Ascending aorta (tissue), 2 donors: ENCODE measurements around the gene TMEM42. TPM values are rescaled to one million over a fixed set of nuclear protein-coding genes. Genes with fewer than 3 reads are reported as not detected.
"Not testable (repeated sequence)": the region's sequence is repeated elsewhere in the genome, so short reads cannot be mapped to it uniquely, and the experiment has no call there.

Source experiments
- DNase-seq, 2 donors: peaks; one replicate each; pipeline ENCODE4 v3.0.0-alpha.2; 2019; ENCODE audit warnings: low spot score in 2 of 2
- H3K27ac ChIP-seq, 2 donors: fragments of 200-600 bp; sonication (generic); one replicate each; pipeline ENCODE4 v1.5.1; 2016 to 2017; ENCODE audit warnings: mild to moderate bottlenecking in 1 of 2
- H3K27me3 ChIP-seq: fragments of 200-600 bp; sonication (generic); one replicate; pipeline ENCODE4 v1.5.1; 2017
- H3K36me3 ChIP-seq, 2 donors: fragments of 200-600 bp; sonication (generic); one replicate each; pipeline ENCODE4 v1.5.1; 2016
- H3K4me1 ChIP-seq, 2 donors: fragments of 200-600 bp; sonication (generic); one replicate each; pipeline ENCODE4 v1.5.1; 2016 to 2017; ENCODE audit warnings: mild to moderate bottlenecking in 1 of 2
- H3K4me3 ChIP-seq, 2 donors: fragments of 200-600 bp; sonication (generic); one replicate each; pipeline ENCODE4 v1.5.1; 2016 to 2017; ENCODE audit warnings: mild to moderate bottlenecking in 1 of 2
- H3K9me3 ChIP-seq, 2 donors: fragments of 200-600 bp; sonication (generic); one replicate each; pipeline ENCODE4 v1.5.1; 2016
- intact Hi-C: fragments of 100-400 bp; cut with DNase I; formaldehyde crosslinking; loops from one replicate; pipeline ENCODE4 v1.15.1; 2023
- total RNA-seq: library from RNA; depleted of rRNA; stranded (reverse); fragments of >200 nt; gene quantifications from one replicate; pipeline ENCODE4 v1.1.0, GENCODE V29; 2016
- TF ChIP-seq, protein P1 (sequence below), 3 experiments: fragments of 200-600 bp in 2 of 3; fragments of 450-650 bp in 1 of 3; sonication (generic) in 2 of 3; IDR thresholded peaks; one replicate each; pipeline ENCODE4 v1.5.1; 2016 to 2019; ENCODE audit warnings: antibody characterized with exemption in 3 of 3, mild to moderate bottlenecking in 1 of 3, moderate library complexity in 1 of 3

The TMEM42 gene
- total RNA-seq, result not detected

GRCh38 chr3:44861412-44862225, at the start of gene TMEM42:
TSS of gene TMEM42 (plus strand) at chr3:44861912. CDS start at chr3:44861925, 13 bp downstream.
- peak within 1 kb of the TSS; percentile 91 to 96 for H3K27ac ChIP-seq
- H3K27me3 ChIP-seq, result no peaks in the 10 kb centered on the region
- H3K9me3 ChIP-seq, result no peaks in the 10 kb centered on the region
- TF ChIP-seq, protein P1, sequence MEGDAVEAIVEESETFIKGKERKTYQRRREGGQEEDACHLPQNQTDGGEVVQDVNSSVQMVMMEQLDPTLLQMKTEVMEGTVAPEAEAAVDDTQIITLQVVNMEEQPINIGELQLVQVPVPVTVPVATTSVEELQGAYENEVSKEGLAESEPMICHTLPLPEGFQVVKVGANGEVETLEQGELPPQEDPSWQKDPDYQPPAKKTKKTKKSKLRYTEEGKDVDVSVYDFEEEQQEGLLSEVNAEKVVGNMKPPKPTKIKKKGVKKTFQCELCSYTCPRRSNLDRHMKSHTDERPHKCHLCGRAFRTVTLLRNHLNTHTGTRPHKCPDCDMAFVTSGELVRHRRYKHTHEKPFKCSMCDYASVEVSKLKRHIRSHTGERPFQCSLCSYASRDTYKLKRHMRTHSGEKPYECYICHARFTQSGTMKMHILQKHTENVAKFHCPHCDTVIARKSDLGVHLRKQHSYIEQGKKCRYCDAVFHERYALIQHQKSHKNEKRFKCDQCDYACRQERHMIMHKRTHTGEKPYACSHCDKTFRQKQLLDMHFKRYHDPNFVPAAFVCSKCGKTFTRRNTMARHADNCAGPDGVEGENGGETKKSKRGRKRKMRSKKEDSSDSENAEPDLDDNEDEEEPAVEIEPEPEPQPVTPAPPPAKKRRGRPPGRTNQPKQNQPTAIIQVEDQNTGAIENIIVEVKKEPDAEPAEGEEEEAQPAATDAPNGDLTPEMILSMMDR (IDR thresholded peaks at IDR 0.05), result peak in 2 of 3 experiments; percentile 4 to 40
- peaks cover 0 to 11% of the 10 kb centered on the region in 2 donors for H3K4me1 ChIP-seq
- peaks cover 0 to under 1% of the 10 kb centered on the region in 2 donors for H3K36me3 ChIP-seq
- peak; percentile 55 to 95 for DNase-seq
- H3K4me3 ChIP-seq, result peak within 1 kb of the TSS; percentile 67 to 89
- intact Hi-C loops, result loop anchor here (1.0 to 10.0 kb wide), 5 partner anchors 100 to 803 kb away; partner anchors contain the start of genes EXOSC7, KIAA1143, KIF15 and TCAIM

DNA sequence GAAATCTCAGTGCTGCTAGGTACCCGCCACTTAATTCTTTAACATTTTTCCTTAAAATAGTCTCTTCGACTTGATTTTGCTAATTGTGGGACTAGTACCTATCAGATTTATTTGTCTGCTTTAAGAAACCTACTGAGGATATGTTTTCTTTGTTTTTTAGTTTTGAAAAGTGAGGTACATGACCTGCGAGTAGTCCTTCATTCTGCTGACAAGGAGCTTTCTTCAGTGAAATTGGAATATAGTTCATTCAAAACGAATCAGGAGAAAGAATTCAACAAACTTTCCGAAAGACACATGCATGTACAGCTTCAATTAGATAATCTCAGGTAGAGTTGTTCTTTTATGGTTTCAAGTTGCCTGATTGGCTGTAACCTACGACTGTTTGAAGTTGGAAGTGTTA, 47.0 kb upstream of the TMEM42 start:
- Histone ChIP-seq H3K9me3 (no peaks in the 10 kb centered on the region), H3K27me3 (no peaks in the 10 kb centered on the region), H3K4me3 (no peak overlapping the region), H3K36me3 (no peaks in the 10 kb centered on the region), H3K27ac (no peak overlapping the region), H3K4me1 (no peaks in the 10 kb centered on the region)
- no peak for DNase-seq
- intact Hi-C loops, result no loop called here
- TF ChIP-seq, protein P1 (IDR thresholded peaks at IDR 0.05), result no peak

DNA sequence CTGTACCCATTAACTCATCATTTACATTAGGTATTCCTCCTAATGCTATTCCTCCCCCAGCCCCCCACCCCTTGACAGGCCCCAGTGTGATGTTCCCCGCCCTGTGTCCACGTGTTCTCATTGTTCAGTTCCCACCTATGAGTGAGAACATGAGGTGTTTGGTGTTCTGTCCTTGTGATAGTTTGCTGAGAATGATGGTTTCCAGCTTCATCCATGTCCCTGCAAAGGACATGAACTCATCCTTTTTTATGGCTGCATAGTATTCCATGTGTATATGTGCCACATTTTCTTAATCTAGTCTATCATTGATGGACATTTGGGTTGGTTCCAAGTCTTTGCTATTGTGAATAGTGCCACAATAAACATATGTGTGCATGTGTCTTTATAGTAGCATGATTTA, 45.4 kb upstream of the TMEM42 start:
- H3K27ac ChIP-seq, H3K9me3 ChIP-seq, H3K27me3 ChIP-seq, intact Hi-C loops, DNase-seq, H3K4me1 ChIP-seq, H3K4me3 ChIP-seq, H3K36me3 ChIP-seq: not testable (repeated sequence)

DNA sequence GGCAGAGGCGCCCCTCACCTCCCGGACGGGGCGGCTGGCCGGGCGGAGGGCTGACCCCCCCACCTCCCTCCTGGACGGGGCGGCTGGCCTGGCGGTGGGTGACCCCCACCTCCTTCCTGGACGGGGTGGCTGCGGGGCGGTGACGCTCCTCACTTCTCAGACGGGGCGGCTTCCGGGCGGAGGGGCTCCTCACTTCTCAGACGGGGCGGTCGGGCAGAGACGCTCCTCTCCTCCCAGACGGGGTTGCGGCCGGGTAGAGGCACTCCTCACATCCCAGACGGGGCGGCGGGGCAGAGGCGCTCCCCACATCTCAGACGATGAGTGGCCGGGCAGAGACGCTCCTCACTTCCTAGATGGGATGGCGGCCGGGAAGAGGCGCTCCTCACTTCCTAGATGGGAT, 40.5 kb upstream of the TMEM42 start:
- H3K27ac ChIP-seq, DNase-seq, H3K4me3 ChIP-seq, intact Hi-C loops, H3K9me3 ChIP-seq, H3K4me1 ChIP-seq, H3K27me3 ChIP-seq, H3K36me3 ChIP-seq: not testable (repeated sequence)

- no peaks in the 10 kb centered on the region for H3K4me1 ChIP-seq
- H3K36me3 ChIP-seq, result no peaks in the 10 kb centered on the region
- TF ChIP-seq, protein P1 (IDR thresholded peaks at IDR 0.05), result no peak
- no peak for DNase-seq
- no peaks in the 10 kb centered on the region for H3K27me3 ChIP-seq
- no peak overlapping the region for H3K4me3 ChIP-seq
- no peaks in the 10 kb centered on the region for H3K9me3 ChIP-seq
- intact Hi-C loops, result no loop called here
- no peak overlapping the region for H3K27ac ChIP-seq
These were observed 36.3 kb upstream of the TMEM42 start for GRCh38 chr3:44825264-44825925.

GRCh38 chr3:44827196-44827595, 34.5 kb upstream of the TMEM42 start:
- TF ChIP-seq, protein P1 (IDR thresholded peaks at IDR 0.05), result no peak

More at GRCh38 chr3:44827196-44827595, 34.5 kb upstream of the TMEM42 start:
- Histone ChIP-seq H3K27ac (no peak overlapping the region), H3K4me1 (no peaks in the 10 kb centered on the region), H3K36me3 (no peaks in the 10 kb centered on the region), H3K4me3 (no peak overlapping the region), H3K27me3 (no peaks in the 10 kb centered on the region), H3K9me3 (no peaks in the 10 kb centered on the region)
- intact Hi-C loops, result no loop called here
- DNase-seq, result no peak
